SK-N-SH (cell line): Measurements from ENCODE around the gene SIRT3.

Experiments used
- TF ChIP-seq, protein P1 (sequence below): IDR thresholded peaks from 2 replicates; pipeline ENCODE4 v1.6.1; 2012; ENCODE audit warnings: mild to moderate bottlenecking, low read depth, low read length, moderate library complexity
- TF ChIP-seq, protein P2 (sequence below): IDR thresholded peaks from 2 replicates; pipeline ENCODE4 v1.4.0; 2012; ENCODE audit warnings: low read depth

DNA sequence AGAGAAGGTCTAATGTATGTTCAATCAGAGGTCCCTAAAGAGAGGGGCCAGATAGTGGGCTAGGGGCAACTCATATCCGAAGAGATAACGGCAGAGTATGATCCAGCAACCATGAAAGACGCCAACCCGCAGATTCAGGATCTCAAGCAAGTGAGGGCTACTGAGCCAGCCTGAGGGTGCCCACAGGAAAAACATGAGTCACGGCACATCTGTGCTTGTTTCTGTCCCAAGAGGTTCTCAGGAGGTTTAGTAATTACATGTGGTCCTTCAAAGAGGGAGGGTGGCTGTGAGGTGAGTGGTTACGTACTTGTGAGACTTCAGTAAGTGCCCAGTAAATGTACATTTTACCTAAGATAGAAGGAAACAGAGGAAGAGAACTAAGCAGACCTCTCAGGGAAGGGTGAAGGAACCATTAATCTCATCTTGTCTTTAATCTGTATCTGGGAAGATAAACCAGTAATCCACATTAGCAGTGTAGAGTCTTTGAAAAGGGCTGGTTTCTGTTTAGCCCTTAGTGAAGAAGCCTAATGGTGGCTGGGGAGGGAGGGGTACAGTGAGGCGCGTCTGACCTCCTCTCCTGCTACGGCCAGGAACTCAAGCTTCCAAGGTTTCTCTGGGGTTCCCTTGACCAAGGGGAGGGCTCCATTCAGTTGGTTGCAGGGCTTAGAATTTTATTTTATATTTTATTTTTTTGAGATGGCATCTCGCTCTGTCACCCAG lies 10.2 kb downstream of the SIRT3 start:
- TF ChIP-seq, protein P1, sequence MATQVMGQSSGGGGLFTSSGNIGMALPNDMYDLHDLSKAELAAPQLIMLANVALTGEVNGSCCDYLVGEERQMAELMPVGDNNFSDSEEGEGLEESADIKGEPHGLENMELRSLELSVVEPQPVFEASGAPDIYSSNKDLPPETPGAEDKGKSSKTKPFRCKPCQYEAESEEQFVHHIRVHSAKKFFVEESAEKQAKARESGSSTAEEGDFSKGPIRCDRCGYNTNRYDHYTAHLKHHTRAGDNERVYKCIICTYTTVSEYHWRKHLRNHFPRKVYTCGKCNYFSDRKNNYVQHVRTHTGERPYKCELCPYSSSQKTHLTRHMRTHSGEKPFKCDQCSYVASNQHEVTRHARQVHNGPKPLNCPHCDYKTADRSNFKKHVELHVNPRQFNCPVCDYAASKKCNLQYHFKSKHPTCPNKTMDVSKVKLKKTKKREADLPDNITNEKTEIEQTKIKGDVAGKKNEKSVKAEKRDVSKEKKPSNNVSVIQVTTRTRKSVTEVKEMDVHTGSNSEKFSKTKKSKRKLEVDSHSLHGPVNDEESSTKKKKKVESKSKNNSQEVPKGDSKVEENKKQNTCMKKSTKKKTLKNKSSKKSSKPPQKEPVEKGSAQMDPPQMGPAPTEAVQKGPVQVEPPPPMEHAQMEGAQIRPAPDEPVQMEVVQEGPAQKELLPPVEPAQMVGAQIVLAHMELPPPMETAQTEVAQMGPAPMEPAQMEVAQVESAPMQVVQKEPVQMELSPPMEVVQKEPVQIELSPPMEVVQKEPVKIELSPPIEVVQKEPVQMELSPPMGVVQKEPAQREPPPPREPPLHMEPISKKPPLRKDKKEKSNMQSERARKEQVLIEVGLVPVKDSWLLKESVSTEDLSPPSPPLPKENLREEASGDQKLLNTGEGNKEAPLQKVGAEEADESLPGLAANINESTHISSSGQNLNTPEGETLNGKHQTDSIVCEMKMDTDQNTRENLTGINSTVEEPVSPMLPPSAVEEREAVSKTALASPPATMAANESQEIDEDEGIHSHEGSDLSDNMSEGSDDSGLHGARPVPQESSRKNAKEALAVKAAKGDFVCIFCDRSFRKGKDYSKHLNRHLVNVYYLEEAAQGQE, result no peak
- TF ChIP-seq, protein P2, sequence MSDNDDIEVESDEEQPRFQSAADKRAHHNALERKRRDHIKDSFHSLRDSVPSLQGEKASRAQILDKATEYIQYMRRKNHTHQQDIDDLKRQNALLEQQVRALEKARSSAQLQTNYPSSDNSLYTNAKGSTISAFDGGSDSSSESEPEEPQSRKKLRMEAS, result no peak
